Chondrocyte (in vitro differentiated cells): ENCODE data around the gene IER5L. TPM values are rescaled to one million over a fixed set of nuclear protein-coding genes. Genes with fewer than 3 reads are reported as not detected.

ENCODE experiments used
- DNase-seq: peaks from one replicate; pipeline ENCODE4 v3.0.0; 2021; ENCODE audit warnings: mixed read lengths, low spot score
- H3K27ac Mint-ChIP-seq: one replicate; pipeline ENCODE4 v1.8.0; 2021; ENCODE audit warnings: mild to moderate bottlenecking, moderate library complexity, mixed read lengths; ENCODE audit not compliant: unreplicated experiment
- H3K27me3 Mint-ChIP-seq: 2 replicates; pipeline ENCODE4 v1.8.0; 2021; ENCODE audit warnings: low read depth, mixed read lengths
- H3K36me3 Mint-ChIP-seq: 2 replicates; pipeline ENCODE4 v1.8.0; 2021; ENCODE audit warnings: low read depth, mixed read lengths
- H3K4me1 Mint-ChIP-seq: 2 replicates; pipeline ENCODE4 v1.8.0; 2021; ENCODE audit warnings: low read depth, mild to moderate bottlenecking, mixed read lengths
- H3K4me3 Mint-ChIP-seq: one replicate; pipeline ENCODE4 v1.8.0; 2021; ENCODE audit warnings: mild to moderate bottlenecking, moderate library complexity, mixed read lengths; ENCODE audit not compliant: unreplicated experiment
- H3K9me3 Mint-ChIP-seq: 2 replicates; pipeline ENCODE4 v1.8.0; 2021; ENCODE audit warnings: low read depth, mixed read lengths
- total RNA-seq: library from RNA; stranded (reverse); gene quantifications from 3 replicates; pipeline ENCODE4 v1.2.1, GENCODE V29; 2021
- TF ChIP-seq, protein P1 (sequence below): fragments of 200-600 bp; sonication (generic); IDR thresholded peaks from 2 replicates; pipeline ENCODE4 v1.5.0; 2021; ENCODE audit warnings: antibody characterized with exemption, mild to moderate bottlenecking, moderate library complexity

IER5L gene
- total RNA-seq, 1 donor from 2014 or later: 37.2 TPM

DNA sequence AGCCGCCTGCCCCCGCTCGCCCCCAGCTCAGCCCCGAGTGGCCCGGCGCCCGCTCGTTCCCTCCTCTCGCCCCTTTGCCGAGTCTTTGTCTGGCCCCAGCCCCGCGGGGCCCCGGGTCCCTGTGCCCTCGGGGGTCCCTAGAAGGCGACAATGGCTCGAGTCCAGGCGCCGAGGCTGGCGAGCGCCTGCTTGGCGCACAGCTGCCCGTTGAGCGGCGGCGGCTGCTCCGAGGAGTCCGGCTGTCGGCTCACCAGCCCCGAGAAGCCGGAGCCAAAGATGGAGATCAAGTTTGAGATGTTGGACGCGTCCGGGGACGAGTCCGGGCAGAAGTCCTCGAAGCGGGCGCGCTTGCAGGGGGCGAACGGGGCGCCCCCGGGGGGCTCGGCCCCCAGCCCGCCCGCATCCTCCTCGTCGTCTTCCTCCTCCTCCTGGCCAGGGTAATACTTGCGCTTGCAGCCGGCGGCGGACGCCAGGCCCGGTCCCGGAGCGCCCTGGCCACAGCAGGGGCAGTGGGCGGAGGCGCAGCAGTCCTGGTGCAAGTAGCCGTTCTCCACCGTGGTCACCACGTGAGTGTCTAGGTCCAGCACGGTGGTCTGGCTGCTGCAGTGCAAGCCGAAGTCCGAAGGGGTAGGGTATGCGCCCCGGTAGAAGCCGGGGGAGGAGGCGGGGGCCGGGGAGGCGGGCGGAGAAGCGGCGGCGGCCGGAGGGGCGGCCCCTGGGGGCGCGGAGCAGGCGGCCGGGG, 1.2 kb downstream of the IER5L start:
- no peaks in the 10 kb centered on the region for H3K9me3 Mint-ChIP-seq
- H3K27me3 Mint-ChIP-seq: no peaks in the 10 kb centered on the region
- peaks cover 5% of the 10 kb centered on the region for H3K36me3 Mint-ChIP-seq
- TF ChIP-seq, protein P1, sequence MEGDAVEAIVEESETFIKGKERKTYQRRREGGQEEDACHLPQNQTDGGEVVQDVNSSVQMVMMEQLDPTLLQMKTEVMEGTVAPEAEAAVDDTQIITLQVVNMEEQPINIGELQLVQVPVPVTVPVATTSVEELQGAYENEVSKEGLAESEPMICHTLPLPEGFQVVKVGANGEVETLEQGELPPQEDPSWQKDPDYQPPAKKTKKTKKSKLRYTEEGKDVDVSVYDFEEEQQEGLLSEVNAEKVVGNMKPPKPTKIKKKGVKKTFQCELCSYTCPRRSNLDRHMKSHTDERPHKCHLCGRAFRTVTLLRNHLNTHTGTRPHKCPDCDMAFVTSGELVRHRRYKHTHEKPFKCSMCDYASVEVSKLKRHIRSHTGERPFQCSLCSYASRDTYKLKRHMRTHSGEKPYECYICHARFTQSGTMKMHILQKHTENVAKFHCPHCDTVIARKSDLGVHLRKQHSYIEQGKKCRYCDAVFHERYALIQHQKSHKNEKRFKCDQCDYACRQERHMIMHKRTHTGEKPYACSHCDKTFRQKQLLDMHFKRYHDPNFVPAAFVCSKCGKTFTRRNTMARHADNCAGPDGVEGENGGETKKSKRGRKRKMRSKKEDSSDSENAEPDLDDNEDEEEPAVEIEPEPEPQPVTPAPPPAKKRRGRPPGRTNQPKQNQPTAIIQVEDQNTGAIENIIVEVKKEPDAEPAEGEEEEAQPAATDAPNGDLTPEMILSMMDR: no peak
- no peak for DNase-seq
- peak overlapping the region; percentile 86 for H3K4me3 Mint-ChIP-seq
- peaks cover 18% of the 10 kb centered on the region for H3K4me1 Mint-ChIP-seq
- H3K27ac Mint-ChIP-seq: peak overlapping the region; percentile 98

DNA sequence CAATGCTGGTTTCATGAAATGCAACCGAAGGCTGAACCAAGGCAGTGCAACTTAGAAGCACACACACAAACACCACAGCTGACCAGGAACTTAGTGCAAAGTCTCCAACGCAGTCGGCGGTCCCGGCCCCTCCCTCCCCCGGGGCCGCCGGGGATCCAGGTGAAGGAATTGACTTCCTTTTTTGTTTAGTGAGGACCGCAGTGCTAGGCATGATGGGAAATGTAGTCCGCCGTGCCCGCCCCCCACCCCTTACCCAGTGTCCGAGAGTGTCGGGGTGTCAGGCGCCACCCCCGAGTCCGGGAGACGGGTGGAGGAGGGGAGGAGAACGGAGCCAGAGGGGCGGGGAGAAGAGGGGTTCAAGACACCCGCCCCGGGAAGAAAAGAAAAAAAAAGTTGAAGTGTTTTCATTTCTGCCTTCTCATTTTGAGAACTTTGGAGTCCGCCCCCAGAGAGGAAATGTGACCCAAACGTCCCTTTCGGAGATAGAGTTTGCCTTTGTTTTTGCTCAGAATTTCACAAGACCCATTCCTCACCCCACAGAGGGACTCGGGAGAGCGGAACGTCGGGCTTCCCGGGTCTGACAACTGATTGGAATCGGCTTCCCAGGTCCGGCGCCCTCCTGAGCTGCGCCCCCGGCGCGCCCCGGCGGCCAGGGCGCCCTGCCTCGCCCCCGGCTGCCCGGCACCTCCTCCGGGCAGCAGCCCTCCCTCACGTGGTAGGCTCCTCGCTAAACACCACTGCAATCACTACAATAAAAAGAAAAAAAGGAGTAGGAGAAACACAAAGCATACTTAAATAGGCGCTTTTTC, 2.0 kb downstream of the IER5L start:
- TF ChIP-seq, protein P1: no peak
- H3K9me3 Mint-ChIP-seq: no peaks in the 10 kb centered on the region
- peaks cover 5% of the 10 kb centered on the region for H3K36me3 Mint-ChIP-seq
- no peaks in the 10 kb centered on the region for H3K27me3 Mint-ChIP-seq
- DNase-seq: no peak
- H3K4me1 Mint-ChIP-seq: peaks cover 18% of the 10 kb centered on the region
- H3K4me3 Mint-ChIP-seq: peak overlapping the region; percentile 86
- peak overlapping the region; percentile 98 for H3K27ac Mint-ChIP-seq

DNA sequence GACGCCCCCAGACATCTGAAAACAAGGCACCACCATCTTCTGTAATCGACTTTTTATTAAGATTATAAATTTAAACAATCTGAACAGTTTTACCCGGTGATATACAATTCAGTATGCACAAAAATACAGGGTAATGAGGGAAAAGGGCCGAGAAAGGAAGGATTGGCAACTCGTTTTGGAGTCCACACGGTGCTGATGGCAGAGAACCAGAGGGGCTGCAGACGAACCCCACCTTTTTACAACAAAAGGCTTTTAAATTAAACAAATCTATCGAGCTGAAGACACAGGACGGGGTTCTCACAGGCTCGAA, 2.6 kb downstream of the IER5L start:
- TF ChIP-seq, protein P1: no peak
- Mint-ChIP-seq H3K36me3 (peaks cover 5% of the 10 kb centered on the region), H3K9me3 (no peaks in the 10 kb centered on the region)

DNA sequence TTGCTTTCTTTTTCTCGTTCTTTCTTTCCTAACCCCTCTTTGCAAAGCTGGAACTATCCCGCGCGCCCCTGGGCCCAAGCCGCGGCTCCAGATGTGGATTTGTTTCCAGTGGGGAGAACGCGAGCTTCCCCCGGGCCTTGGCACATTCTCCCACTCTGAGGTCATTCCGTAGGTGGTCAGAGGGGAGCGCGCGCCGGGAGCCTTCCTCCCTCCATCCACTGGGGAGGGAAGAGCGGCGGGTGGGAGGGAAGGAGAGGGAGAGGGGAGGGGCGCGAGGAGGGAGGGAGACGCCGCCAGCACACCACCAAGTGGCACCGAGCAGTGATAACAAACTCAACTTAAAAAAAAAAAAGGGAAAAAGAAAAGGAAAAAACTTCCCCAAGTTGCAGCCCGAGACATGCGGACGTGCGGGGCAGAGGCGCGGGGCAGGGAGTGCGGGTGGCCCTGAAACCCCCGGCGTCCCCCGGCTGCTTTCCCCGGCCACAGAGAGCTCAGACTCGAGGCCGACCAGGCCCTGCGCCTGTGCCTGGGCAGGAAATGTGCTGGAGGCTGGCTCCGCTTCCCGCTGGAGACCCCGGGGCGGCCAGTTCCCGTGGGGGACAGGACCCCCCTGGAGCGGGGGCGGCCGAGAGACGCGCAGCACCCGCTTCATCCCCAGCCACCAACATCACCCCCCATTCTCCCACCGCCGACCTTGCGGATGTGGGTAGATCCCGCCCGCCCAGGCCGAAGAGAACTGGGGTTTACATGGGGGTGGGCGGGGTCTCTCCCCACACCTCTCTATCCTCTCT, 3.1 kb downstream of the IER5L start:
- H3K27me3 Mint-ChIP-seq: no peaks in the 10 kb centered on the region
- DNase-seq: no peak
- H3K36me3 Mint-ChIP-seq: peaks cover 5% of the 10 kb centered on the region
- no peaks in the 10 kb centered on the region for H3K9me3 Mint-ChIP-seq
- H3K4me3 Mint-ChIP-seq: peak overlapping the region; percentile 86
- peak overlapping the region; percentile 98 for H3K27ac Mint-ChIP-seq
- H3K4me1 Mint-ChIP-seq: peaks cover 27% of the 10 kb centered on the region
- TF ChIP-seq, protein P1: peak; percentile 57

More for the DNA sequence above, 2.6 kb downstream of the IER5L start:
- Mint-ChIP-seq H3K4me1 (peaks cover 21% of the 10 kb centered on the region), H3K27ac (peak overlapping the region; percentile 98), H3K4me3 (peak overlapping the region; percentile 86), H3K27me3 (no peaks in the 10 kb centered on the region)
- no peak for DNase-seq
